Neural cell (in vitro differentiated cells): Measurements from ENCODE around the gene PSMD13. TPM values are rescaled to one million over a fixed set of nuclear protein-coding genes. Genes with fewer than 3 reads are reported as not detected.

ENCODE experiments used
- H2AFZ ChIP-seq: fragments of 200-600, 300-800 bp; sonication (generic), shearing (Covaris generic); 2 replicates; pipeline ENCODE4 v1.6.0; 2014; ENCODE audit warnings: low read depth, mild to moderate bottlenecking, antibody characterized with exemption, low read length, moderate library complexity
- H3F3A ChIP-seq: fragments of 200-600 bp; shearing (Covaris generic); 2 replicates; pipeline ENCODE4 v1.6.1; 2016; ENCODE audit warnings: mild to moderate bottlenecking, moderate library complexity, mixed read lengths, antibody characterized with exemption, low read length; ENCODE audit not compliant: insufficient read depth, poor library complexity, severe bottlenecking
- H3K27ac ChIP-seq: fragments of 200-600, 300-800 bp; sonication (generic), shearing (Covaris generic); 2 replicates; pipeline ENCODE4 v1.5.1; 2014; ENCODE audit warnings: mild to moderate bottlenecking, low read length, moderate library complexity
- H3K27me3 ChIP-seq: fragments of 300-800, 200-600 bp; sonication (generic), shearing (Covaris generic); 2 replicates; pipeline ENCODE4 v1.6.0; 2014; ENCODE audit warnings: mild to moderate bottlenecking, low read depth, low read length, moderate library complexity; ENCODE audit not compliant: insufficient read depth
- H3K36me3 ChIP-seq: fragments of 300-800, 200-600 bp; sonication (generic), shearing (Covaris generic); 2 replicates; pipeline ENCODE4 v1.5.1; 2014; ENCODE audit warnings: mild to moderate bottlenecking, antibody characterized with exemption, low read length, moderate library complexity; ENCODE audit not compliant: insufficient read depth
- H3K4me2 ChIP-seq: fragments of 300-800, 200-600 bp; sonication (generic), shearing (Covaris generic); 2 replicates; pipeline ENCODE4 v1.6.0; 2014; ENCODE audit warnings: mild to moderate bottlenecking, low read length
- H3K4me3 ChIP-seq: fragments of 300-800, 200-600 bp; sonication (generic), shearing (Covaris generic); 2 replicates; pipeline ENCODE4 v1.5.1; 2014; ENCODE audit warnings: mild to moderate bottlenecking, low read length, moderate library complexity
- H3K79me2 ChIP-seq: fragments of 200-600 bp; shearing (Covaris generic); replicated peaks from 2 replicates; pipeline ENCODE4 v1.6.0; 2014; ENCODE audit warnings: mild to moderate bottlenecking, low read length, moderate library complexity; ENCODE audit not compliant: insufficient read depth
- H3K9ac ChIP-seq: fragments of 300-800, 200-600 bp; sonication (generic), shearing (Covaris generic); 2 replicates; pipeline ENCODE4 v1.6.1; 2016; ENCODE audit warnings: mild to moderate bottlenecking, low read length, mixed read lengths
- H3K9me2 ChIP-seq: fragments of 200-600 bp; shearing (Covaris generic); 2 replicates; pipeline ENCODE4 v1.6.1; 2016; ENCODE audit warnings: mild to moderate bottlenecking, low read length, mixed read lengths; ENCODE audit not compliant: insufficient read depth
- H3K9me3 ChIP-seq: fragments of 200-600, 300-800 bp; sonication (generic), shearing (Covaris generic); 2 replicates; pipeline ENCODE4 v1.6.1; 2016; ENCODE audit warnings: mild to moderate bottlenecking, mixed run types, low read length, moderate library complexity, mixed read lengths
- H4K20me1 ChIP-seq: fragments of 200-600 bp; shearing (Covaris generic); 2 replicates; pipeline ENCODE4 v1.6.1; 2016; ENCODE audit warnings: mild to moderate bottlenecking, mixed run types; ENCODE audit not compliant: insufficient read depth
- CTCF ChIP-seq: fragments of 450-650 bp; IDR thresholded peaks from 2 replicates; pipeline ENCODE4 v1.5.1; 2014; ENCODE audit warnings: antibody characterized with exemption, mild to moderate bottlenecking, moderate library complexity; ENCODE audit not compliant: poor library complexity, severe bottlenecking
- EP300 ChIP-seq: fragments of 450-650 bp; conservative IDR thresholded peaks from 2 replicates; pipeline ENCODE4 v1.6.1; 2014; ENCODE audit warnings: antibody characterized with exemption, mild to moderate bottlenecking, moderate library complexity; ENCODE audit not compliant: poor library complexity, severe bottlenecking
- EZH2 ChIP-seq: fragments of 200-600, 300-800 bp; shearing (Covaris generic), sonication (generic); IDR thresholded peaks from 2 replicates; pipeline ENCODE4 v1.6.1; 2014; ENCODE audit warnings: antibody characterized with exemption, low read length, borderline replicate concordance, mild to moderate bottlenecking; ENCODE audit not compliant: insufficient read depth, poor library complexity, severe bottlenecking
- MXI1 ChIP-seq: fragments of 450-650 bp; conservative IDR thresholded peaks from 2 replicates; pipeline ENCODE4 v1.6.1; 2014; ENCODE audit warnings: antibody characterized with exemption, mild to moderate bottlenecking; ENCODE audit not compliant: poor library complexity, severe bottlenecking
- POLR2AphosphoS5 ChIP-seq: IDR thresholded peaks from 2 replicates; pipeline ENCODE4 v1.6.1; 2012
- RAD21 ChIP-seq: fragments of 450-650 bp; conservative IDR thresholded peaks from 2 replicates; pipeline ENCODE4 v1.6.1; 2014; ENCODE audit warnings: antibody characterized with exemption, mild to moderate bottlenecking, moderate library complexity
- REST ChIP-seq: IDR thresholded peaks from 2 replicates; pipeline ENCODE4 v1.6.1; 2012; ENCODE audit warnings: borderline replicate concordance
- SMC3 ChIP-seq: fragments of 450-650 bp; conservative IDR thresholded peaks from 2 replicates; pipeline ENCODE4 v1.6.1; 2014; ENCODE audit warnings: antibody characterized with exemption, mild to moderate bottlenecking, moderate library complexity; ENCODE audit not compliant: poor library complexity
- TAF1 ChIP-seq: IDR thresholded peaks from 2 replicates; pipeline ENCODE4 v1.6.1; 2012; ENCODE audit warnings: low read depth
- polyA plus RNA-seq: library from polyadenylated mRNA; depleted of rRNA; stranded (reverse); fragments of >200 nt; gene quantifications from 2 replicates; pipeline ENCODE4 v1.2.3, GENCODE V29; 2014

PSMD13 gene
- polyA plus RNA-seq, 1 donor from 2014 or later: 183 TPM

- no peaks in the 10 kb centered on the region for H3F3A ChIP-seq
Observed at GRCh38 chr11:261624-262023, 24.8 kb downstream of the PSMD13 start.

GRCh38 chr11:266676-267439 lies 30.1 kb downstream of the PSMD13 start:
- Histone ChIP-seq H3K27me3 (no peaks in the 10 kb centered on the region), H2AFZ (no peak overlapping the region), H3K9me2 (no peaks in the 10 kb centered on the region), H3K9ac (no peak overlapping the region), H3K36me3 (no peaks in the 10 kb centered on the region), H3K4me2 (no peak overlapping the region), H3K79me2 (no peaks in the 10 kb centered on the region), H3K4me3 (no peak overlapping the region), H4K20me1 (no peaks in the 10 kb centered on the region), H3K9me3 (no peaks in the 10 kb centered on the region), H3K27ac (no peak overlapping the region), H3F3A (no peaks in the 10 kb centered on the region)
- TF ChIP-seq EZH2: no peak
- no peak for TF ChIP-seq MXI1
- TF ChIP-seq REST: no peak
- no peak for TF ChIP-seq TAF1
- no peak for TF ChIP-seq RAD21

More at GRCh38 chr11:261624-262023, 24.8 kb downstream of the PSMD13 start:
- Histone ChIP-seq H3K4me3 (no peak overlapping the region), H3K9ac (no peak overlapping the region), H3K27me3 (no peaks in the 10 kb centered on the region), H2AFZ (no peak overlapping the region), H3K9me2 (no peaks in the 10 kb centered on the region), H4K20me1 (no peaks in the 10 kb centered on the region), H3K36me3 (no peaks in the 10 kb centered on the region), H3K9me3 (no peaks in the 10 kb centered on the region), H3K79me2 (no peaks in the 10 kb centered on the region), H3K27ac (no peak overlapping the region), H3K4me2 (no peak overlapping the region)
- TF ChIP-seq MXI1 (no peak), SMC3 (no peak), REST (no peak), POLR2AphosphoS5 (no peak), EZH2 (no peak), RAD21 (no peak), TAF1 (no peak), EP300 (no peak), CTCF (no peak)
